ENCODE data around the gene WWOX. TPM values are rescaled to one million over a fixed set of nuclear protein-coding genes. Genes with fewer than 3 reads are reported as not detected.

WWOX gene
- polyA plus RNA-seq, 3 donors: 40.3 to 43.7 (median 41.5) TPM

GRCh38 chr16:79183571-79183970 lies 1084.1 kb downstream of the WWOX start:
- no peak for DNase-seq (ENCODE audit: low read depth in 3 of 3, low spot score in 2 of 3)

GRCh38 chr16:79184464-79185030 lies 1085.1 kb downstream of the WWOX start:
- DNase-seq (ENCODE audit: low read depth in 3 of 3, low spot score in 2 of 3): no peak

- DNase-seq (ENCODE audit: low read depth in 3 of 3, low spot score in 2 of 3): no peak
Measured at GRCh38 chr16:79185711-79186110, 1086.3 kb downstream of the WWOX start.

GRCh38 chr16:79186196-79186595 lies 1086.7 kb downstream of the WWOX start:
- no peak for DNase-seq (ENCODE audit: low read depth in 3 of 3, low spot score in 2 of 3)

GRCh38 chr16:79188115-79188738 lies 1088.8 kb downstream of the WWOX start:
- DNase-seq (ENCODE audit: low read depth in 3 of 3, low spot score in 2 of 3): no peak

GRCh38 chr16:79188739-79189122 lies 1089.3 kb downstream of the WWOX start:
- DNase-seq (ENCODE audit: low read depth in 3 of 3, low spot score in 2 of 3): no peak

GRCh38 chr16:79190542-79190941 lies 1091.1 kb downstream of the WWOX start:
- DNase-seq (ENCODE audit: low read depth in 3 of 3, low spot score in 2 of 3): no peak

- no peak for DNase-seq (ENCODE audit: low read depth in 3 of 3, low spot score in 2 of 3)
Measured at GRCh38 chr16:79191933-79192332, 1092.5 kb downstream of the WWOX start.

- no peak for DNase-seq (ENCODE audit: low read depth in 3 of 3, low spot score in 2 of 3)
Measured at GRCh38 chr16:79192904-79193303, 1093.5 kb downstream of the WWOX start.

GRCh38 chr16:79194291-79194690 lies 1094.8 kb downstream of the WWOX start:
- DNase-seq (ENCODE audit: low read depth in 3 of 3, low spot score in 2 of 3): no peak

GRCh38 chr16:79195938-79196337 lies 1096.5 kb downstream of the WWOX start:
- DNase-seq (ENCODE audit: low read depth in 3 of 3, low spot score in 2 of 3): no peak

GRCh38 chr16:79201436-79201835 lies 1102.0 kb downstream of the WWOX start:
- no peak for DNase-seq (ENCODE audit: low read depth in 3 of 3, low spot score in 2 of 3)

GRCh38 chr16:79202977-79203376 lies 1103.5 kb downstream of the WWOX start:
- DNase-seq (ENCODE audit: low read depth in 3 of 3, low spot score in 2 of 3): no peak

GRCh38 chr16:79204486-79204885 lies 1105.0 kb downstream of the WWOX start:
- no peak for DNase-seq (ENCODE audit: low read depth in 3 of 3, low spot score in 2 of 3)

- no peak for DNase-seq (ENCODE audit: low read depth in 3 of 3, low spot score in 2 of 3)
Measured at GRCh38 chr16:79206889-79207288, 1107.4 kb downstream of the WWOX start.

- DNase-seq (ENCODE audit: low read depth in 3 of 3, low spot score in 2 of 3): no peak
Measured at GRCh38 chr16:79209308-79209707, 1109.9 kb downstream of the WWOX start.

- no peak for DNase-seq (ENCODE audit: low read depth in 3 of 3, low spot score in 2 of 3)
Measured at GRCh38 chr16:79210607-79211006, 1111.2 kb downstream of the WWOX start.

GRCh38 chr16:79211586-79211985 lies 1112.1 kb downstream of the WWOX start:
- no peak for DNase-seq (ENCODE audit: low read depth in 3 of 3, low spot score in 2 of 3)

GRCh38 chr16:79212114-79212791 lies 1112.8 kb downstream of the WWOX start:
- DNase-seq (ENCODE audit: low read depth in 3 of 3, low spot score in 2 of 3): no peak

- DNase-seq (ENCODE audit: low read depth in 3 of 3, low spot score in 2 of 3): no peak
Measured at GRCh38 chr16:79213214-79213613, 1113.8 kb downstream of the WWOX start.

GRCh38 chr16:79215289-79215688 lies 1115.8 kb downstream of the WWOX start:
- no peak for DNase-seq (ENCODE audit: low read depth in 3 of 3, low spot score in 2 of 3)

- DNase-seq (ENCODE audit: low read depth in 3 of 3, low spot score in 2 of 3): no peak
Measured at GRCh38 chr16:79217375-79218011, 1118.0 kb downstream of the WWOX start.

All from right renal cortex interstitium (tissue), 3 donors.